GM23338 (cell line): Measurements from ENCODE around the gene CACNA2D3.

Experiments
- CREB1 ChIP-seq: fragments of 250-450 bp; sonication (Bioruptor Pico); IDR thresholded peaks from 2 replicates; pipeline ENCODE4 v1.5.0; 2020; ENCODE audit warnings: low read depth, mild to moderate bottlenecking, moderate library complexity
- CTCF ChIP-seq, 2 experiments: fragments of 200-600 bp in 1 of 2; sonication (generic) in 1 of 2; conservative IDR thresholded peaks; 2 replicates each; pipeline versions ENCODE4 v1.5.1 to v1.6.1; 2016 to 2017; ENCODE audit warnings: antibody characterized with exemption in 2 of 2, low read depth in 2 of 2, mild to moderate bottlenecking in 2 of 2, moderate library complexity in 1 of 2
- ETS1 ChIP-seq: IDR thresholded peaks from 2 replicates; pipeline ENCODE4 v1.6.1; 2016; ENCODE audit warnings: antibody characterized with exemption
- EZH2 ChIP-seq: fragments of 200-600 bp; sonication (generic); IDR thresholded peaks from one replicate; pipeline ENCODE4 v1.8.0; 2017; ENCODE audit warnings: antibody characterized with exemption, mild to moderate bottlenecking, low read depth; ENCODE audit not compliant: unreplicated experiment
- EZH2phosphoT487 ChIP-seq: fragments of 200-600 bp; sonication (generic); IDR thresholded peaks from one replicate; pipeline ENCODE4 v1.8.1; 2018; ENCODE audit warnings: antibody characterized with exemption; ENCODE audit not compliant: unreplicated experiment
- JUNB ChIP-seq: IDR thresholded peaks from one replicate; pipeline ENCODE4 v1.6.1; 2016; ENCODE audit warnings: antibody characterized with exemption; ENCODE audit not compliant: unreplicated experiment
- POLR2AphosphoS5 ChIP-seq: IDR thresholded peaks from 2 replicates; pipeline ENCODE4 v1.6.1; 2016; ENCODE audit warnings: antibody characterized with exemption, low read depth
- ZNF114 ChIP-seq: fragments of 250-450 bp; sonication (Bioruptor Pico); IDR thresholded peaks from 2 replicates; pipeline ENCODE4 v1.5.0; 2020; ENCODE audit warnings: mild to moderate bottlenecking, moderate library complexity
- ZNF462 ChIP-seq: fragments of 250-450 bp; sonication (Bioruptor Pico); IDR thresholded peaks from 2 replicates; pipeline ENCODE4 v1.5.0; 2020; ENCODE audit warnings: mild to moderate bottlenecking, moderate library complexity
- TF ChIP-seq, protein P1 (sequence below): IDR thresholded peaks from one replicate; pipeline ENCODE4 v1.6.1; 2018; ENCODE audit warnings: antibody characterized with exemption; ENCODE audit not compliant: unreplicated experiment

GRCh38 chr3:54185740-54186139 lies 63.4 kb downstream of the CACNA2D3 start:
- TF ChIP-seq CTCF (conservative IDR thresholded peaks at IDR 0.05; ENCODE audit: low read depth in 2 of 2) (no peak), EZH2phosphoT487 (no peak), ZNF462 (CRISPR knock-in tag) (no peak), CREB1 (CRISPR knock-in tag) (no peak), EZH2 (no peak), POLR2AphosphoS5 (no peak), ZNF114 (CRISPR knock-in tag) (no peak), JUNB (no peak), ETS1 (no peak)
- TF ChIP-seq, protein P1, sequence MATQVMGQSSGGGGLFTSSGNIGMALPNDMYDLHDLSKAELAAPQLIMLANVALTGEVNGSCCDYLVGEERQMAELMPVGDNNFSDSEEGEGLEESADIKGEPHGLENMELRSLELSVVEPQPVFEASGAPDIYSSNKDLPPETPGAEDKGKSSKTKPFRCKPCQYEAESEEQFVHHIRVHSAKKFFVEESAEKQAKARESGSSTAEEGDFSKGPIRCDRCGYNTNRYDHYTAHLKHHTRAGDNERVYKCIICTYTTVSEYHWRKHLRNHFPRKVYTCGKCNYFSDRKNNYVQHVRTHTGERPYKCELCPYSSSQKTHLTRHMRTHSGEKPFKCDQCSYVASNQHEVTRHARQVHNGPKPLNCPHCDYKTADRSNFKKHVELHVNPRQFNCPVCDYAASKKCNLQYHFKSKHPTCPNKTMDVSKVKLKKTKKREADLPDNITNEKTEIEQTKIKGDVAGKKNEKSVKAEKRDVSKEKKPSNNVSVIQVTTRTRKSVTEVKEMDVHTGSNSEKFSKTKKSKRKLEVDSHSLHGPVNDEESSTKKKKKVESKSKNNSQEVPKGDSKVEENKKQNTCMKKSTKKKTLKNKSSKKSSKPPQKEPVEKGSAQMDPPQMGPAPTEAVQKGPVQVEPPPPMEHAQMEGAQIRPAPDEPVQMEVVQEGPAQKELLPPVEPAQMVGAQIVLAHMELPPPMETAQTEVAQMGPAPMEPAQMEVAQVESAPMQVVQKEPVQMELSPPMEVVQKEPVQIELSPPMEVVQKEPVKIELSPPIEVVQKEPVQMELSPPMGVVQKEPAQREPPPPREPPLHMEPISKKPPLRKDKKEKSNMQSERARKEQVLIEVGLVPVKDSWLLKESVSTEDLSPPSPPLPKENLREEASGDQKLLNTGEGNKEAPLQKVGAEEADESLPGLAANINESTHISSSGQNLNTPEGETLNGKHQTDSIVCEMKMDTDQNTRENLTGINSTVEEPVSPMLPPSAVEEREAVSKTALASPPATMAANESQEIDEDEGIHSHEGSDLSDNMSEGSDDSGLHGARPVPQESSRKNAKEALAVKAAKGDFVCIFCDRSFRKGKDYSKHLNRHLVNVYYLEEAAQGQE: no peak
